C1 segment of cervical spinal cord (tissue), 14 donors: ENCODE data around the gene KANK4.

Source experiments
- DNase-seq, 14 donors: peaks; one replicate each; lab custom pipeline; 2025; lab: John Stamatoyannopoulos, UW

Gene KANK4

GRCh38 chr1:62212411-62212810, 106.8 kb downstream of the KANK4 start:
- no peak for DNase-seq

GRCh38 chr1:62210960-62211359, 108.3 kb downstream of the KANK4 start:
- no peak for DNase-seq

GRCh38 chr1:62209931-62210595, 109.2 kb downstream of the KANK4 start:
- DNase-seq, result no peak

GRCh38 chr1:62208970-62209369, 110.3 kb downstream of the KANK4 start:
- DNase-seq, result no peak

GRCh38 chr1:62208087-62208486, 111.1 kb downstream of the KANK4 start:
- DNase-seq, result no peak

- DNase-seq, result no peak
Measured at GRCh38 chr1:62207187-62207586, 112.0 kb downstream of the KANK4 start.

GRCh38 chr1:62198781-62199125, 120.5 kb downstream of the KANK4 start:
- no peak for DNase-seq

- DNase-seq, result no peak
Measured at GRCh38 chr1:62198069-62198780, 121.0 kb downstream of the KANK4 start.

- DNase-seq, result no peak
Measured at GRCh38 chr1:62196086-62196690, 123.0 kb downstream of the KANK4 start.

- no peak for DNase-seq
Measured at GRCh38 chr1:62194651-62195544, 124.3 kb downstream of the KANK4 start, which contains the start of gene L1TD1. Gene L1TD1 (plus strand): TSS chr1:62194849. CDS start chr1:62206629, 11,780 bp downstream.

- DNase-seq, result no peak
Measured at GRCh38 chr1:62188111-62188510, 131.1 kb downstream of the KANK4 start.

GRCh38 chr1:62187548-62187947, 131.7 kb downstream of the KANK4 start:
- no peak for DNase-seq
